ENCODE data around the gene IQCB1.

Gene IQCB1

DNA sequence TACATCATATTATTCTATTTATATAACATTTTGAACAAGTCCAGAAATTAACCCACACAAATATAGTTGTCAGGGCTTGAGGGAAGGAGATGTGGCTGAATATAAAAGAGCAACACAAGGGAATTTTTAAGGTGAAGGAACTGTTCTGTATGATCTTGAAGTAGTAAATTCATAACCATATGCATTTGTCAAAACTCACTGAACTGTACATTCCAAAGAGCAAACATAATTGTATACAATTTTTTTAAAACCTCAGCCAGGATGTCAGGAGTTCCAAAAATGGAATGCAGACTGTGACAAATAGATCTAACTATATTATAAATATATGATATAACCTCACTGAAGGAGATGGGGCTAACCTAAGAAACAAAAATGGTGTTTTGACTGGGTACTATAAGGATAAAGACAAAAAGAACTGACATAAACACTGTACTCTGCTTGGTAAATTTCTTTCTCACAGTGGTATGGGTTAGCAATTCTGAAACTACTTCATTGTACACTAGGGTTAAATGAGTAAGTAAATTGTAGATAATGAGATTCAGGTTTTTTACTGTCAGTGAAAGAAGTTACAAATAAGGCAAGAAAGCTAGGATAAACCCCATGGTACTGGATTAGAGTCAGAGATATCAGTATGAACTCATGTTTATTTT lies 99.7 kb downstream of the IQCB1 start:
- Histone ChIP-seq H3K4me1 (ENCODE audit: control insufficient read depth, insufficient read depth, low read length, poor library complexity, severe bottlenecking) (no peaks in the 10 kb centered on the region), H3K27ac (ENCODE audit: insufficient read depth, low read length, poor library complexity, severe bottlenecking) (no peak overlapping the region), H3K4me3 (ENCODE audit: insufficient read depth, low read depth, low read length, poor library complexity, severe bottlenecking) (no peak overlapping the region), H3K36me3 (ENCODE audit: control insufficient read depth, insufficient read depth, low read length) (peaks cover 10% of the 10 kb centered on the region), H3K9me3 (ENCODE audit: control insufficient read depth, low read length) (no peaks in the 10 kb centered on the region), H3K27me3 (replicated peaks; ENCODE audit: control insufficient read depth, insufficient read depth, low read length, poor library complexity, severe bottlenecking) (no peaks in the 10 kb centered on the region)
- no peak for DNase-seq

DNA sequence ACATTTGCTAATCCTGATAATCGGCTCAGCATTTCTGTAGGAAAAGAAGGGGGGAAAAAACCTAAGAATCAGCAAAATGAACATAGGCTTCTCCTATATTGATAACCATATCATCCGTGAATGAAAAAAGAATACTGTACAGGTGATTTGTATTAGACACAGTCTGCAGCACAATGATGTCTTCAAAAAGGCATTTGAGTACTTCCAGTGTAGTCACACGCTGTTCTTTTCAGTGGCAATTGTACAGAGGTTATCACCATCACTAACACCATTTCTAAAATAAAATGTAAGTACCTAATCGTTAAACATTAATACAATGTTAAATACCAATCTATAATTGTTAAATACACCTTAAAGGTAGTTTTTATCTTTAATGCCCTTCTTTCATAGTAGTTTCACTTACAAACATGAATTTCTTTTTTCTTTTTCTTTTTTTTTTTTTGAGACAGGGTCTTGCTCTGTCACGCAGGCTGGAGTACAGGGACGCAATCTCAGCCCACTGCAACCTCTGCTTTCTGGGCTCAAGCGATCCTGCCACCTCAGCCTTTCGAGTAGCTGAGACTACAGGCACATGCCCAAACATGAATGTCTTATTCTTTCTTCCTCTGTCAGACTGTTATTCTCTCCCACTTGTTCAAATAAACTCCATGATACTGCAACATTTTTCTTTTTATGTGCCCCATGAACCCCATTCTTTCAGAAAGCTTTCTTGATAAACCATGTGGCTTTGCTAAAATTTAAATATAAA lies 103.7 kb downstream of the IQCB1 start:
- peaks cover 4% of the 10 kb centered on the region for H3K36me3 ChIP-seq (ENCODE audit: control insufficient read depth, insufficient read depth, low read length)
- H3K9me3 ChIP-seq (ENCODE audit: control insufficient read depth, low read length): no peaks in the 10 kb centered on the region
- H3K4me1 ChIP-seq (ENCODE audit: control insufficient read depth, insufficient read depth, low read length, poor library complexity, severe bottlenecking): no peaks in the 10 kb centered on the region
- H3K4me3 ChIP-seq (ENCODE audit: insufficient read depth, low read depth, low read length, poor library complexity, severe bottlenecking): no peak overlapping the region
- no peaks in the 10 kb centered on the region for H3K27me3 ChIP-seq (replicated peaks; ENCODE audit: control insufficient read depth, insufficient read depth, low read length, poor library complexity, severe bottlenecking)
- no peak for DNase-seq
- H3K27ac ChIP-seq (ENCODE audit: insufficient read depth, low read length, poor library complexity, severe bottlenecking): no peak overlapping the region

DNA sequence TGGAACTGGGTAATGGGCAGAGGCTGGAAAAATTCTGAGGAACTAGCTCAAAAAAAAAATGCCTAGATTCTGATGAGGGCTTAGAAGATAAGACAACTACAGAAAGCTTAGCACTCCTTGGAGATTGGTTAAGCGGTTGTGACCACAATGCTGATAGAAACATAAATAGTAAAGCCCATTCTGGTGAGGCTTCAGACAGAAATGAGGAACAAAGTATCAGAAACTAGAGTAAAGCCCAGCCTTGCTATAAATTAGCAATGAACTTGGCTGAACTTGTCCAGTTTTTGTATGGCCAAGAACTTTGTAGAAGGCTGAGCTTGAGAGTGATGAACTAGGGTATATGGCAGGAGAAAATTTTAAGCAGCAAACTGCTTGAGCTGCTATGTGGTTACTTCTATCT lies 110.7 kb downstream of the IQCB1 start:
- Histone ChIP-seq H3K4me3 (ENCODE audit: insufficient read depth, low read depth, low read length, poor library complexity, severe bottlenecking) (no peak overlapping the region), H3K27me3 (replicated peaks; ENCODE audit: control insufficient read depth, insufficient read depth, low read length, poor library complexity, severe bottlenecking) (no peaks in the 10 kb centered on the region), H3K9me3 (ENCODE audit: control insufficient read depth, low read length) (no peaks in the 10 kb centered on the region), H3K36me3 (ENCODE audit: control insufficient read depth, insufficient read depth, low read length) (peaks cover 34% of the 10 kb centered on the region), H3K4me1 (ENCODE audit: control insufficient read depth, insufficient read depth, low read length, poor library complexity, severe bottlenecking) (no peaks in the 10 kb centered on the region), H3K27ac (ENCODE audit: insufficient read depth, low read length, poor library complexity, severe bottlenecking) (no peak overlapping the region)
- no peak for DNase-seq

DNA sequence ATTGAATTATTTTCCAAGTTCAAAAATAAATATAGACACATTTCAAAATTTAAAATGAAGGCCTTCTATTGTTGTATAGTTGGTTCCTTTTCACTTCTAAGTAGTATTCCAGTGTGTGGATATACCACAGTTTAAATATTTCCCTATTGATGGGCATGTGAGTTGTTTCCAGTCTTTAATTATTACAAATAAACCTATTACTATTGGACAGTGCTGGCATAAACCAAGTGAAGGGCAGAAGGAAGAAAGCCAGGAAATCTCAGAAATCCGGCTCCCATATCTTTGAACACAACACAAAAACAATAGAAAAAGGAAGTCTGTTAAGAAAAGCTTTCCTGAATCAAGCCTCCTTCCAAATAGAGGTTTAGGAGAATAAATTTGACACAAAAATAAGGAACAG lies 111.4 kb downstream of the IQCB1 start:
- Histone ChIP-seq H3K4me3 (ENCODE audit: insufficient read depth, low read depth, low read length, poor library complexity, severe bottlenecking) (no peak overlapping the region), H3K9me3 (ENCODE audit: control insufficient read depth, low read length) (no peaks in the 10 kb centered on the region), H3K27ac (ENCODE audit: insufficient read depth, low read length, poor library complexity, severe bottlenecking) (no peak overlapping the region), H3K27me3 (replicated peaks; ENCODE audit: control insufficient read depth, insufficient read depth, low read length, poor library complexity, severe bottlenecking) (no peaks in the 10 kb centered on the region), H3K4me1 (ENCODE audit: control insufficient read depth, insufficient read depth, low read length, poor library complexity, severe bottlenecking) (no peaks in the 10 kb centered on the region), H3K36me3 (ENCODE audit: control insufficient read depth, insufficient read depth, low read length) (peaks cover 34% of the 10 kb centered on the region)
- DNase-seq: no peak

DNA sequence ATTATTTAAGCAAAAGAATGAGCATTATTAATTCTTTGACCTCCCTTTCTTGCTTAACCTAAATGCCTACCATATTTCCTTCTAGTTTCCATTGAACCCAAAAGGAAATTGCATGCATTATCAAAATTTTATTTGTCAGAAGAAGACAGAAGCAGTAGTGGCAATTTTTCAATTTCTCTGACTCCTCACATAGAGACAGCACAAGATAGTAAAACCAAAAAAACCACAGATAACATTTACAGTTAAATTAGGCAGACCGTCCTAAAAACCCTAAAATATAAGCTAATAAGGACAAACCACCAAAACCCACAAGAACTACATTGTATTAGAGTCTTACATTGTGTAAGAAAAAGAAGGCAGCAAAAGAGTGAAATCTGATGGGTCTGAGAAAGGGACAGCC lies 112.4 kb downstream of the IQCB1 start:
- DNase-seq: no peak
- no peak overlapping the region for H3K27ac ChIP-seq (ENCODE audit: insufficient read depth, low read length, poor library complexity, severe bottlenecking)
- H3K4me1 ChIP-seq (ENCODE audit: control insufficient read depth, insufficient read depth, low read length, poor library complexity, severe bottlenecking): no peaks in the 10 kb centered on the region
- H3K4me3 ChIP-seq (ENCODE audit: insufficient read depth, low read depth, low read length, poor library complexity, severe bottlenecking): no peak overlapping the region
- H3K36me3 ChIP-seq (ENCODE audit: control insufficient read depth, insufficient read depth, low read length): peaks cover 34% of the 10 kb centered on the region
- no peaks in the 10 kb centered on the region for H3K9me3 ChIP-seq (ENCODE audit: control insufficient read depth, low read length)
- H3K27me3 ChIP-seq (replicated peaks; ENCODE audit: control insufficient read depth, insufficient read depth, low read length, poor library complexity, severe bottlenecking): no peaks in the 10 kb centered on the region

DNA sequence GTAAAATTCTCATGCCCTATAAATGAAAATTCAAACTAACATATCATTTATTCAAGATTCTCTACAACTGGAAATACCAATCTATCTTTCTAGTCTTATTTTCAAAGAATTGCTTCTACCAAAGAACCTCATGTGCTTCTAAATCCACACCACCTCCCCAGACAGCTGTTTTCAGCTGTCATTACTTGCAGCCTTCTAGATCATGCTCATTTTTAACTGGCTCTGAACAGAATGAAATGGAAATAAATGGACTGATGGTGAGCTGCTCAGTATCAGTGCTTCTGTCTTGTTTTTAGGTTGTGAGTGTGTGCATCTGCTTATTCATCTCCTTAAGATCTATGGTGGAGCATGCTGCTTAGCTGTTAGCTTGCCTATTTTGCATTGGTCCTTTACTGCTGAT lies 114.7 kb downstream of the IQCB1 start:
- H3K27ac ChIP-seq (ENCODE audit: insufficient read depth, low read length, poor library complexity, severe bottlenecking): no peak overlapping the region
- no peaks in the 10 kb centered on the region for H3K4me1 ChIP-seq (ENCODE audit: control insufficient read depth, insufficient read depth, low read length, poor library complexity, severe bottlenecking)
- no peaks in the 10 kb centered on the region for H3K9me3 ChIP-seq (ENCODE audit: control insufficient read depth, low read length)
- DNase-seq: no peak
- H3K4me3 ChIP-seq (ENCODE audit: insufficient read depth, low read depth, low read length, poor library complexity, severe bottlenecking): no peak overlapping the region
- H3K27me3 ChIP-seq (replicated peaks; ENCODE audit: control insufficient read depth, insufficient read depth, low read length, poor library complexity, severe bottlenecking): no peaks in the 10 kb centered on the region
- peaks cover 45% of the 10 kb centered on the region for H3K36me3 ChIP-seq (ENCODE audit: control insufficient read depth, insufficient read depth, low read length)

All from effector memory CD4-positive, alpha-beta T cell (primary cell).